HepG2 (cell line): ENCODE data around the gene NFKB1. TPM values are rescaled to one million over a fixed set of nuclear protein-coding genes. Genes with fewer than 3 reads are reported as not detected.

Source experiments
- CEBPB ChIP-seq: IDR thresholded peaks from 2 replicates; pipeline ENCODE4 v1.6.1; 2011; ENCODE audit warnings: low read depth, low read length, improper control_type of control experiment, borderline replicate concordance
- CENPBD1 ChIP-seq: sonication (generic); formaldehyde crosslinking; IDR thresholded peaks from 2 replicates; pipeline ENCODE4 v1.8.0; 2022; ENCODE audit warnings: missing genetic modification reagents, low read depth, mild to moderate bottlenecking, borderline replicate concordance
- CHD2 ChIP-seq: IDR thresholded peaks from 2 replicates; pipeline ENCODE4 v1.6.1; 2011; ENCODE audit warnings: low read depth, low read length, improper control_type of control experiment
- ETV6 ChIP-seq: sonication (generic); formaldehyde crosslinking; conservative IDR thresholded peaks from 2 replicates; pipeline ENCODE4 v1.4.0; 2020; ENCODE audit warnings: missing genetic modification reagents
- IKZF1 ChIP-seq: fragments of 450-650 bp; IDR thresholded peaks from 2 replicates; pipeline ENCODE4 v1.7.1; 2016
- IRX3 ChIP-seq: sonication (generic); formaldehyde crosslinking; IDR thresholded peaks from 2 replicates; pipeline ENCODE4 v1.8.1; 2023; ENCODE audit warnings: mild to moderate bottlenecking, low read depth, missing genetic modification reagents, borderline replicate concordance
- KAT2B ChIP-seq: fragments of 150-350 bp; IDR thresholded peaks from 2 replicates; pipeline ENCODE4 v1.6.1; 2014; ENCODE audit warnings: low read depth, low read length, borderline replicate concordance
- MAFF ChIP-seq: IDR thresholded peaks from 2 replicates; pipeline ENCODE4 v1.6.1; 2011; ENCODE audit warnings: low read depth, low read length, improper control_type of control experiment
- MTA3 ChIP-seq: sonication (generic); formaldehyde crosslinking; IDR thresholded peaks from 2 replicates; pipeline ENCODE4 v1.4.0; 2020; ENCODE audit warnings: missing genetic modification reagents
- NCOA1 ChIP-seq: sonication (generic); formaldehyde crosslinking; IDR thresholded peaks from 2 replicates; pipeline ENCODE4 v1.9.0; 2021; ENCODE audit warnings: missing genetic modification reagents
- NFATC3 ChIP-seq: sonication (generic); formaldehyde crosslinking; IDR thresholded peaks from 2 replicates; pipeline ENCODE4 v1.5.1; 2020; ENCODE audit warnings: mild to moderate bottlenecking, missing genetic modification reagents
- RARG ChIP-seq: sonication (generic); formaldehyde crosslinking; IDR thresholded peaks from 2 replicates; pipeline ENCODE4 v1.4.0; 2020; ENCODE audit warnings: low read depth, mild to moderate bottlenecking, missing genetic modification reagents
- SAP130 ChIP-seq: IDR thresholded peaks from 2 replicates; pipeline ENCODE4 v1.6.1; 2016; ENCODE audit warnings: low read depth
- SATB2 ChIP-seq: sonication (generic); formaldehyde crosslinking; IDR thresholded peaks from 2 replicates; pipeline ENCODE4 v1.5.0; 2020; ENCODE audit warnings: missing genetic modification reagents
- SETDB1 ChIP-seq: sonication (generic); formaldehyde crosslinking; IDR thresholded peaks from 2 replicates; pipeline ENCODE4 v1.5.1; 2020; ENCODE audit warnings: missing genetic modification reagents, mild to moderate bottlenecking, borderline replicate concordance
- SMARCC2 ChIP-seq: fragments of 450-650 bp; IDR thresholded peaks from 2 replicates; pipeline ENCODE4 v1.6.1; 2017; ENCODE audit warnings: antibody characterized with exemption, mild to moderate bottlenecking
- STAG1 ChIP-seq: sonication (generic); formaldehyde crosslinking; IDR thresholded peaks from 2 replicates; pipeline ENCODE4 v1.4.0; 2020; ENCODE audit warnings: missing genetic modification reagents
- TAF15 ChIP-seq: fragments of 200-400 bp; formaldehyde crosslinking; IDR thresholded peaks from one replicate; pipeline ENCODE4 v1.6.1; 2018; ENCODE audit warnings: mild to moderate bottlenecking, low read depth, low read length; ENCODE audit not compliant: poor library complexity, severe bottlenecking
- ZBTB20 ChIP-seq: sonication (generic); formaldehyde crosslinking; IDR thresholded peaks from 2 replicates; pipeline ENCODE4 v1.8.1; 2023; ENCODE audit warnings: missing genetic modification reagents, low read depth, mild to moderate bottlenecking, borderline replicate concordance
- ZBTB25 ChIP-seq: IDR thresholded peaks from 2 replicates; pipeline ENCODE4 v1.6.1; 2018; ENCODE audit warnings: missing genetic modification reagents
- ZBTB3 ChIP-seq: sonication (generic); formaldehyde crosslinking; IDR thresholded peaks from 2 replicates; pipeline ENCODE4 v1.4.0; 2020; ENCODE audit warnings: low read depth, mild to moderate bottlenecking, moderate library complexity, missing genetic modification reagents, borderline replicate concordance
- ZNF138 ChIP-seq: sonication (generic); formaldehyde crosslinking; IDR thresholded peaks from 2 replicates; pipeline ENCODE4 v1.5.0; 2020; ENCODE audit warnings: mild to moderate bottlenecking, low read depth, missing genetic modification reagents
- ZNF160 ChIP-seq: sonication (generic); formaldehyde crosslinking; IDR thresholded peaks from 2 replicates; pipeline ENCODE4 v1.8.0; 2022; ENCODE audit warnings: mild to moderate bottlenecking, inconsistent platforms, missing genetic modification reagents
- ZNF205 ChIP-seq: IDR thresholded peaks from 2 replicates; pipeline ENCODE4 v1.6.1; 2018; ENCODE audit warnings: missing biosample characterization, missing genetic modification reagents
- ZNF232 ChIP-seq: sonication (generic); formaldehyde crosslinking; IDR thresholded peaks from 2 replicates; pipeline ENCODE4 v1.4.0; 2020; ENCODE audit warnings: missing genetic modification reagents, borderline replicate concordance
- ZNF562 ChIP-seq: sonication (generic); formaldehyde crosslinking; IDR thresholded peaks from 2 replicates; pipeline ENCODE4 v1.8.0; 2022; ENCODE audit warnings: missing genetic modification reagents, borderline replicate concordance
- ZNF574 ChIP-seq: sonication (generic); formaldehyde crosslinking; IDR thresholded peaks from 2 replicates; pipeline ENCODE4 v1.4.0; 2020; ENCODE audit warnings: missing genetic modification reagents
- ZNF576 ChIP-seq: sonication (generic); formaldehyde crosslinking; IDR thresholded peaks from 2 replicates; pipeline ENCODE4 v1.4.0; 2020; ENCODE audit warnings: mild to moderate bottlenecking, missing genetic modification reagents
- ZNF75D ChIP-seq: sonication (generic); formaldehyde crosslinking; IDR thresholded peaks from 2 replicates; pipeline ENCODE4 v1.8.1; 2023; ENCODE audit warnings: missing genetic modification reagents, mild to moderate bottlenecking, borderline replicate concordance
- ZNF781 ChIP-seq: sonication (generic); formaldehyde crosslinking; IDR thresholded peaks from 2 replicates; pipeline ENCODE4 v1.5.1; 2020; ENCODE audit warnings: borderline replicate concordance, mild to moderate bottlenecking, missing genetic modification reagents; ENCODE audit errors: not compliant biosample characterization
- polyA plus RNA-seq, 8 experiments: library from polyadenylated mRNA; depleted of rRNA in 3 of 8; stranded (reverse) in 7 of 8; unstranded in 1 of 8; fragments of >200 nt; fragmentation: Illumina TruSeq in 4 of 8; extraction: Trizol in 4 of 8; gene quantifications; 2 replicates each; pipeline versions ENCODE4 v1.2.1 to v1.2.3, GENCODE V29; 2011 to 2016; ENCODE audit warnings: low read depth in 4 of 8, missing spikeins in 1 of 8, mixed read lengths in 1 of 8; ENCODE audit not compliant: insufficient read depth in 1 of 8
- total RNA-seq, 5 experiments: library from RNA; depleted of rRNA; stranded (reverse); fragments of >200 nt; fragmentation: Illumina TruSeq; extraction: Trizol; gene quantifications; 2 replicates each; pipeline ENCODE4 v1.2.3, GENCODE V29; 2016; ENCODE audit warnings: low read depth in 1 of 5

Gene NFKB1
- total and polyA plus RNA-seq, 2 of the 13 experiments (the other 11 are each of a cell fraction or from before 2014, with no cell fraction given): 15.4 to 31.6 TPM

- TF ChIP-seq ETV6 (CRISPR knock-in tag) (no peak), KAT2B (no peak), NCOA1 (CRISPR knock-in tag) (no peak), CEBPB (no peak), MAFF (no peak), NFATC3 (no peak), ZNF232 (CRISPR knock-in tag) (no peak), IKZF1 (no peak), ZNF75D (CRISPR knock-in tag) (no peak), ZNF562 (no peak), SMARCC2 (no peak), SAP130 (CRISPR knock-in tag) (peak; percentile 47; the same call in 1 of the 2 replicates), ZBTB25 (CRISPR knock-in tag) (no peak), TAF15 (no peak), ZNF160 (CRISPR knock-in tag) (no peak), MTA3 (CRISPR knock-in tag) (no peak), CHD2 (no peak), ZBTB20 (no peak), ZBTB3 (CRISPR knock-in tag) (no peak), STAG1 (CRISPR knock-in tag) (peak; percentile 79), ZNF576 (CRISPR knock-in tag) (no peak), RARG (no peak), ZNF205 (CRISPR knock-in tag) (no peak), ZNF138 (CRISPR knock-in tag) (no peak), ZNF574 (CRISPR knock-in tag) (no peak), ZNF781 (CRISPR knock-in tag) (no peak), CENPBD1 (CRISPR knock-in tag) (no peak), SETDB1 (CRISPR knock-in tag) (no peak), IRX3 (CRISPR knock-in tag) (no peak), SATB2 (no peak)
These were observed 122.5 kb downstream of the NFKB1 start (continued) for GRCh38 chr4:102623622-102624021.
